ENCODE data around the gene FSTL4. TPM values are rescaled to one million over a fixed set of nuclear protein-coding genes. Genes with fewer than 3 reads are reported as not detected.

FSTL4 gene
- total and polyA plus RNA-seq, 2 of the 4 experiments (the other 2 are of a cell fraction): 0.18 TPM; not detected in 1

DNA sequence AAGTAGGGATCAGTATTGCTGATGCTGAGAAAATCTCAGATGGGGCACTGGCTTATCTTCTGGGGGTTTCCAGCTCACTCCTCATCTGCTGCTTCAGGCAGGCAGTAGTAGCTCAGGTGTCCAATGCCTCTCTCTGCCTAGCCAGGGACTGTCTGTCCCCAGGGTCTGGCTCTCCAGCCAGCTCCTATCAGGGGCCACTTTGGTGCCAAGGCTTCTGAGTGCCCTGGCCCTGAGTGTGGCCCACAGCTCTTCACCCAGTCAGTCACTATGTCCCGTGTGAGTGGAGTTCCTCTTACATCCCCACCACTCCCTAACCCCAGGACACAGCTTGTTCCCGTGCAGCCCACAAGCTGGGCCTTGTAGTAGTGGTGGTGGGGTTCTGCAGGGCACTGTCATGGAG is 309.0 kb downstream of the FSTL4 start:
- Histone ChIP-seq H2BK120ac (ENCODE audit: low read depth, low read length) (no peak overlapping the region), H3K9me1 (ENCODE audit: insufficient read depth, low read length) (no peaks in the 10 kb centered on the region), H3K18ac (ENCODE audit: low read depth, low read length) (no peak overlapping the region), H4K91ac (ENCODE audit: insufficient read depth, low read depth, low read length) (no peak overlapping the region), H3K79me1 (ENCODE audit: low read depth in 1 of 2, low read length in 2 of 2) (no peaks in the 10 kb centered on the region), H4K8ac (ENCODE audit: low read depth in 2 of 2, low read length in 2 of 2) (no peak overlapping the region), H3K4me2 (ENCODE audit: low read depth, low read length) (no peak overlapping the region), H2AK9ac (replicated peaks; ENCODE audit: low read depth, low read length, poor library complexity) (no peak overlapping the region), H3K14ac (replicated peaks; ENCODE audit: low read depth, low read length) (no peak overlapping the region), H2BK5ac (ENCODE audit: low read depth, low read length, poor library complexity, severe bottlenecking) (no peak overlapping the region), H3K56ac (ENCODE audit: extremely low read depth, insufficient read depth, low read length) (no peak overlapping the region), H2AK5ac (ENCODE audit: low read depth, low read length) (no peak overlapping the region), H3K23ac (ENCODE audit: low read depth, low read length) (no peak overlapping the region), H3K4me1 (ENCODE audit: control insufficient read depth, insufficient read depth, low read length) (no peaks in the 10 kb centered on the region), H3K9ac (ENCODE audit: low read depth, low read length) (no peak overlapping the region), H3K27me3 (ENCODE audit: control insufficient read depth, insufficient read depth, low read length) (peaks cover 23% of the 10 kb centered on the region; the same call in 1 of the 2 replicates), H3K4me3 (ENCODE audit: insufficient read depth, low read depth, low read length) (no peak overlapping the region), H2BK15ac (ENCODE audit: low read depth, low read length) (no peak overlapping the region), H3K27ac (ENCODE audit: insufficient read depth, low read length) (no peak overlapping the region), H2AFZ (replicated peaks; ENCODE audit: low read length, poor library complexity) (no peak overlapping the region), H4K5ac (ENCODE audit: low read depth, low read length) (no peak overlapping the region), H3K36me3 (ENCODE audit: control insufficient read depth, insufficient read depth, low read length) (no peaks in the 10 kb centered on the region), H4K20me1 (ENCODE audit: insufficient read depth, low read length) (no peaks in the 10 kb centered on the region), H3K9me3 (ENCODE audit: control insufficient read depth, insufficient read depth, low read length) (no peaks in the 10 kb centered on the region), H3K4ac (ENCODE audit: low read depth, low read length) (no peak overlapping the region), H2BK20ac (ENCODE audit: low read depth, low read length) (no peak overlapping the region)
- BruUV-seq (replicated peaks): no TSS peak
- dilution Hi-C loops (cut with HindIII; ENCODE audit: low sequenced_read_pairs, unreplicated experiment): no loop called here
- CTCF ChIA-PET: no interaction called here
- DNase-seq (no peak), ATAC-seq (ENCODE audit: low read depth) (no peak)
- POLR2A ChIA-PET (ENCODE audit: unreplicated experiment): no interaction called here
- intact Hi-C loops (cut with micrococcal nuclease): no loop called here
- no CpG with 5 or more reads among the region's 2 CpGs for WGBS, 2 experiments (ENCODE audit: extremely low coverage in 2 of 2, insufficient read length in 1 of 2)
- no peak for TF ChIP-seq FOS (IDR thresholded peaks at IDR 0.05; ENCODE audit: low read depth, low read length)
- no peak for TF ChIP-seq RCOR1 (IDR thresholded peaks at IDR 0.05; ENCODE audit: insufficient replicate concordance, low read length)
- TF ChIP-seq RFX5 (IDR thresholded peaks at IDR 0.05; ENCODE audit: low read depth, low read length): no peak
- TF ChIP-seq NFE2L2 (IDR thresholded peaks at IDR 0.05; ENCODE audit: low read depth, low read length): no peak
- TF ChIP-seq MXI1 (IDR thresholded peaks at IDR 0.05; ENCODE audit: borderline replicate concordance, low read depth, low read length): no peak
- no peak for TF ChIP-seq POLR2A (IDR thresholded peaks at IDR 0.05; ENCODE audit: low read depth, low read length)
- TF ChIP-seq CTCF (conservative IDR thresholded peaks at IDR 0.05; ENCODE audit: low read depth, low read length): no peak
- TF ChIP-seq MAFK (IDR thresholded peaks at IDR 0.05; ENCODE audit: low read depth, low read length): no peak
- in situ Hi-C loops (cut with MboI; ENCODE audit: low sequenced_read_pairs): no loop called here

All from IMR-90 (cell line).